HepG2 (cell line): ENCODE data around the gene FRRS1. TPM values are rescaled to one million over a fixed set of nuclear protein-coding genes. Genes with fewer than 3 reads are reported as not detected.
A peak's percentile ranks its signal among the peaks of the same experiment; 100 is the strongest.

Source experiments
- ATAC-seq: fragments of 200-7000 bp; cut with Tn5 transposase; 3 replicates; pipeline ENCODE4 v1.9.1; 2020; ENCODE audit warnings: mild to moderate bottlenecking, moderate library complexity
- BruUV-seq: library from RNA; stranded (reverse); fragments of 400-500 nt; replicated peaks from 2 replicates; lab custom pipeline; 2021; lab: Mats Ljungman, UMichigan
- CTCF ChIA-PET: fragments of 300-600 bp; formaldehyde crosslinking; extraction: SDS; loops from one replicate; lab custom pipeline; 2021; ENCODE audit warnings: low total read pairs, inconsistent platforms, low intra/inter-chr PET ratio; lab: Yijun Ruan, JAX
- POLR2A ChIA-PET: fragments of 350-600 bp; sonication (Branson Sonifier 250); formaldehyde crosslinking; loops from one replicate; lab custom pipeline; 2020; ENCODE audit warnings: antibody characterized with exemption, inconsistent platforms; lab: Yijun Ruan, JAX
- DNase-seq: peaks from one replicate; pipeline ENCODE4 v3.0.0-alpha.2; 2015; ENCODE audit warnings: low spot score
- FAIRE-seq: peaks from 3 replicates; lab custom pipeline; 2011; peaks lifted over from hg19 to GRCh38; lab: Jason Lieb, UNC
- H2AFZ ChIP-seq: one replicate; pipeline ENCODE4 v1.6.1; 2011; ENCODE audit warnings: low read length, inconsistent platforms
- H3K27ac ChIP-seq: fragments of 300-600 bp; 3 replicates; pipeline ENCODE4 v1.8.0; 2011; ENCODE audit warnings: mixed run types, mild to moderate bottlenecking, mixed read lengths, low read length, inconsistent platforms; ENCODE audit not compliant: insufficient read depth; ENCODE audit errors: extremely low read length
- H3K27me3 ChIP-seq, 2 experiments: fragments of 200-600 bp in 1 of 2; 2 replicates in 1 of 2; 3 replicates in 1 of 2; pipeline versions ENCODE4 v1.6.0 to v1.8.0; 2011; ENCODE audit warnings: low read length in 2 of 2, mild to moderate bottlenecking in 2 of 2, moderate library complexity in 2 of 2, inconsistent platforms in 1 of 2; ENCODE audit not compliant: insufficient read depth in 2 of 2, control insufficient read depth in 1 of 2
- H3K36me3 ChIP-seq, 2 experiments: fragments of 200-600 bp in 1 of 2; replicated peaks in 1 of 2; 2 replicates in 1 of 2; 3 replicates in 1 of 2; pipeline versions ENCODE4 v1.5.1 to v1.8.0; 2011; ENCODE audit warnings: low read length in 2 of 2, inconsistent platforms in 1 of 2; ENCODE audit not compliant: insufficient read depth in 2 of 2, control insufficient read depth in 1 of 2
- H3K4me1 ChIP-seq: 2 replicates; pipeline ENCODE4 v1.5.1; 2012; ENCODE audit warnings: low read length, inconsistent platforms; ENCODE audit not compliant: insufficient read depth
- H3K4me2 ChIP-seq: 2 replicates; pipeline ENCODE4 v1.6.0; 2011; ENCODE audit warnings: low read depth, low read length, inconsistent platforms
- H3K4me3 ChIP-seq, 3 experiments: fragments of 200-600 bp in 1 of 3; sonication (generic), shearing (Covaris generic) in 1 of 3; replicated peaks in 1 of 3; 2 replicates each; pipeline ENCODE4 v1.5.1; 2011 to 2016; ENCODE audit warnings: low read length in 3 of 3, inconsistent platforms in 2 of 3, low read depth in 2 of 3, mild to moderate bottlenecking in 2 of 3, control low read depth in 1 of 3, mixed read lengths in 1 of 3; ENCODE audit not compliant: insufficient read depth in 1 of 3
- H3K79me2 ChIP-seq: one replicate; pipeline ENCODE4 v1.6.1; 2011; ENCODE audit warnings: low read length, inconsistent platforms; ENCODE audit not compliant: insufficient read depth
- H3K9ac ChIP-seq: 2 replicates; pipeline ENCODE4 v1.6.0; 2011; ENCODE audit warnings: mild to moderate bottlenecking, low read depth, low read length, inconsistent platforms; ENCODE audit not compliant: insufficient read depth
- H3K9me3 ChIP-seq: 2 replicates; pipeline ENCODE4 v1.5.1; 2012; ENCODE audit warnings: mild to moderate bottlenecking, low read length
- H4K20me1 ChIP-seq: 2 replicates; pipeline ENCODE4 v1.6.0; 2011; ENCODE audit warnings: inconsistent platforms, mild to moderate bottlenecking, low read length, moderate library complexity; ENCODE audit not compliant: insufficient read depth
- AFF4 ChIP-seq: sonication (generic); formaldehyde crosslinking; IDR thresholded peaks from 2 replicates; pipeline ENCODE4 v1.4.0; 2020; ENCODE audit warnings: missing genetic modification reagents
- ARNT2 ChIP-seq: sonication (generic); formaldehyde crosslinking; IDR thresholded peaks from 2 replicates; pipeline ENCODE4 v1.8.0; 2022; ENCODE audit warnings: mild to moderate bottlenecking, low read depth, missing genetic modification reagents, moderate library complexity
- HNF4A ChIP-seq: sonication (generic); formaldehyde crosslinking; IDR thresholded peaks from 2 replicates; pipeline ENCODE4 v1.4.0; 2020; ENCODE audit warnings: missing genetic modification reagents
- PHF8 ChIP-seq: sonication (generic); formaldehyde crosslinking; IDR thresholded peaks from 2 replicates; pipeline ENCODE4 v1.5.0; 2020; ENCODE audit warnings: missing genetic modification reagents
- TEAD3 ChIP-seq: optimal IDR thresholded peaks from 2 replicates; pipeline ENCODE3; 2016; ENCODE audit warnings: borderline replicate concordance
- ZNF407 ChIP-seq: sonication (generic); formaldehyde crosslinking; IDR thresholded peaks from one replicate; pipeline ENCODE4 v1.5.1; 2020; ENCODE audit warnings: mild to moderate bottlenecking, missing genetic modification reagents; ENCODE audit errors: not compliant biosample characterization
- ZNF605 ChIP-seq: sonication (generic); formaldehyde crosslinking; IDR thresholded peaks from 2 replicates; pipeline ENCODE4 v1.8.0; 2022; ENCODE audit warnings: mild to moderate bottlenecking, missing genetic modification reagents
- ZSCAN25 ChIP-seq: sonication (generic); formaldehyde crosslinking; IDR thresholded peaks from 2 replicates; pipeline ENCODE4 v1.8.0; 2022; ENCODE audit warnings: mild to moderate bottlenecking, missing genetic modification reagents
- WGBS: methylation state at CpG from one replicate; pipeline ENCODE4 v1.1.6; 2017; ENCODE audit warnings: low lambda C conversion rate; 5-methylcytosine and 5-hydroxymethylcytosine counted together
- in situ Hi-C: cut with HindIII; loops from 2 replicates; pipeline ENCODE4 v1.10.0; 2017; ENCODE audit warnings: low pct_unique_long_range_greater_than_20kb; ENCODE audit not compliant: extremely low pct_ligation_motif_present
- intact Hi-C: fragments of 100-400 bp; cut with micrococcal nuclease; formaldehyde crosslinking; loops from one replicate; pipeline ENCODE4 v1.10.0; 2022; ENCODE audit not compliant: unreplicated experiment
- polyA plus RNA-seq, 8 experiments: library from polyadenylated mRNA; depleted of rRNA in 3 of 8; stranded (reverse) in 7 of 8; unstranded in 1 of 8; fragments of >200 nt; fragmentation: Illumina TruSeq in 4 of 8; extraction: Trizol in 4 of 8; gene quantifications; 2 replicates each; pipeline versions ENCODE4 v1.2.1 to v1.2.3, GENCODE V29; 2011 to 2016; ENCODE audit warnings: low read depth in 4 of 8, missing spikeins in 1 of 8, mixed read lengths in 1 of 8; ENCODE audit not compliant: insufficient read depth in 1 of 8
- total RNA-seq, 5 experiments: library from RNA; depleted of rRNA; stranded (reverse); fragments of >200 nt; fragmentation: Illumina TruSeq; extraction: Trizol; gene quantifications; 2 replicates each; pipeline ENCODE4 v1.2.3, GENCODE V29; 2016; ENCODE audit warnings: low read depth in 1 of 5
- TF ChIP-seq, protein P1 (sequence below): IDR thresholded peaks from 2 replicates; pipeline ENCODE4 v1.6.1; 2012; ENCODE audit warnings: low read depth, low read length, improper control_type of control experiment

FRRS1 gene
- total and polyA plus RNA-seq, 2 of the 13 experiments (the other 11 are each of a cell fraction or from before 2014, with no cell fraction given): 22.6 to 23.4 TPM

- TF ChIP-seq, protein P1, sequence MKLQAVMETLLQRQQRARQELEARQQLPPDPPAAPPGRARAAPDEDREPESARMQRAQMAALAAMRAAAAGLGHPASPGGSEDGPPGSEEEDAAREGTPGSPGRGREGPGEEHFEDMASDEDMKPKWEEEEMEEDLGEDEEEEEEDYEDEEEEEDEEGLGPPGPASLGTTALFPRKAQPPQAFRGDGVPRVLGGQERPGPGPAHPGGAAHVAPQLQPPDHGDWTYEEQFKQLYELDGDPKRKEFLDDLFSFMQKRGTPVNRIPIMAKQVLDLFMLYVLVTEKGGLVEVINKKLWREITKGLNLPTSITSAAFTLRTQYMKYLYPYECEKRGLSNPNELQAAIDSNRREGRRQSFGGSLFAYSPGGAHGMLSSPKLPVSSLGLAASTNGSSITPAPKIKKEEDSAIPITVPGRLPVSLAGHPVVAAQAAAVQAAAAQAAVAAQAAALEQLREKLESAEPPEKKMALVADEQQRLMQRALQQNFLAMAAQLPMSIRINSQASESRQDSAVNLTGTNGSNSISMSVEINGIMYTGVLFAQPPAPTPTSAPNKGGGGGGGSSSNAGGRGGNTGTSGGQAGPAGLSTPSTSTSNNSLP: peak; percentile 65; the same call in 1 of the 2 replicates
- peak; percentile 53 for TF ChIP-seq HNF4A
- TF ChIP-seq AFF4: no peak
These were observed 11.7 kb downstream of the FRRS1 start (continued) for GRCh38 chr1:99754697-99755096.

DNA sequence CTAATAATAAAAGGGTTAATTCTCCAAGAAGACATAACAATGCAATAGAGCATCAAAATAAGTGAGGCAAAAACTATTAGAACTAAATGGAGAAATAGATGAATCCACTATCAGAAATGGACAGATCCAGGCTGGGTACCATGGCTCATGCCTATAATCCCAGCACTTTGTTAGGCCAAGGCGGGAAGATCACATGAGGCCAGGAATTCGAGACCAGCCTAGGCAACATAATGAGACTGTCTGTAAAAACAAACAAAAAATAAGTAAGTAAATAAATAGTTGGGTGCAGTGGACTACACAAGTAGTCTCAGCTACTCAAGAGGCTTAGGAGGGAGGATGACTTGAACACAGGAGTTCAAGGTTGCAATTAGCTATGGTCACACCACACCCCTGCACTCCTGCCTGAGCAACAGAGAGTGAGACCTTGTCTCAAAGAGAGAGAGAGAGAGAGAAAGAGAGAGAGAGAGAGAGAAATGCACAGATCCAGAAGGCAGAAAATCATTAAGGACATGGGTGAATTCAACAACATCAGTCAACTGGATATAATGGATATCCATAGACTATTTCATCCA, 12.3 kb downstream of the FRRS1 start:
- 86% methylated on average over 2 of the region's 2 CpGs for WGBS
- Histone ChIP-seq H3K4me3 (no peak overlapping the region), H3K9me3 (no peaks in the 10 kb centered on the region), H4K20me1 (no peaks in the 10 kb centered on the region), H3K36me3 (no peaks in the 10 kb centered on the region), H3K4me1 (peaks cover 85% of the 10 kb centered on the region), H3K27me3 (no peaks in the 10 kb centered on the region), H3K79me2 (peaks cover 64% of the 10 kb centered on the region), H3K4me2 (peak overlapping the region; percentile 51), H3K27ac (peak overlapping the region; percentile 68), H2AFZ (no peak overlapping the region), H3K9ac (no peak overlapping the region)
- in situ Hi-C loops: no loop called here
- CTCF ChIA-PET: no interaction called here
- DNase-seq (no peak), FAIRE-seq (no peak), ATAC-seq (no peak; the same call in 2 of the 3 replicates)
- POLR2A ChIA-PET: interaction anchor here (2.5 kb wide), 1 partner anchor 12 kb away, joined by 7 read pairs; the partner anchor contains the start of gene FRRS1
- intact Hi-C loops: no loop called here
- no TSS peak for BruUV-seq
- TF ChIP-seq PHF8 (CRISPR knock-in tag) (no peak), TEAD3 (CRISPR knock-in tag) (peak; percentile 39), ZNF407 (CRISPR knock-in tag) (no peak), ZSCAN25 (CRISPR knock-in tag) (peak; percentile 95), ARNT2 (no peak), ZNF605 (CRISPR knock-in tag) (no peak)
